Spleen (tissue), 11 donors: Measurements from ENCODE around the gene CBLC. TPM values are rescaled to one million over a fixed set of nuclear protein-coding genes. Genes with fewer than 3 reads are reported as not detected.
A peak's percentile ranks its signal among the peaks of the same experiment; 100 is the strongest.

Experiments
- DNase-seq: peaks from one replicate; pipeline ENCODE4 v3.0.0-alpha.2; 2020
- H3K27ac ChIP-seq, 8 donors: fragments of 200-600 bp; sonication (generic) in 7 of 8; 1 replicate in 4 of 8; 2 replicates in 4 of 8; pipeline versions ENCODE4 v1.5.0 to v1.8.0; 2016 to 2021; ENCODE audit warnings: inconsistent platforms in 4 of 8, mild to moderate bottlenecking in 4 of 8, moderate library complexity in 1 of 8
- H3K27me3 ChIP-seq, 7 donors: fragments of 200-600 bp; sonication (generic) in 6 of 7; replicated peaks in 1 of 7; 1 replicate in 4 of 7; 2 replicates in 3 of 7; pipeline versions ENCODE4 v1.5.0 to v1.8.0; 2016 to 2021; ENCODE audit warnings: inconsistent platforms in 3 of 7, mild to moderate bottlenecking in 1 of 7
- H3K36me3 ChIP-seq, 6 donors: fragments of 200-600 bp; sonication (generic) in 5 of 6; 1 replicate in 4 of 6; 2 replicates in 2 of 6; pipeline versions ENCODE4 v1.5.0 to v1.8.0; 2016 to 2021; ENCODE audit warnings: inconsistent platforms in 2 of 6
- H3K4me1 ChIP-seq, 6 donors: fragments of 200-600 bp; sonication (generic) in 5 of 6; 1 replicate in 3 of 6; 2 replicates in 3 of 6; pipeline versions ENCODE4 v1.5.0 to v1.8.0; 2016 to 2021; ENCODE audit warnings: inconsistent platforms in 3 of 6
- H3K4me3 ChIP-seq, 8 donors: fragments of 200-600 bp; sonication (generic) in 7 of 8; 1 replicate in 4 of 8; 2 replicates in 4 of 8; pipeline versions ENCODE4 v1.5.0 to v1.8.0; 2016 to 2021; ENCODE audit warnings: inconsistent platforms in 4 of 8, mild to moderate bottlenecking in 4 of 8, moderate library complexity in 2 of 8
- H3K9me3 ChIP-seq, 8 donors: fragments of 200-600 bp; sonication (generic) in 7 of 8; 1 replicate in 4 of 8; 2 replicates in 4 of 8; pipeline versions ENCODE4 v1.5.0 to v1.8.0; 2016 to 2021; ENCODE audit warnings: inconsistent platforms in 4 of 8
- POLR2A ChIP-seq, 3 donors: fragments of 450-650 bp; IDR thresholded peaks; one replicate each; pipeline ENCODE4 v1.5.1; 2017; ENCODE audit warnings: antibody characterized with exemption in 3 of 3, mild to moderate bottlenecking in 1 of 3
- POLR2AphosphoS5 ChIP-seq, 3 donors: sonication (generic); formaldehyde crosslinking; IDR thresholded peaks; one replicate each; pipeline ENCODE4 v1.5.1; 2017; ENCODE audit warnings: antibody characterized with exemption in 3 of 3
- WGBS, 5 donors: extraction: QIAGEN DNeasy Blood & Tissue Kit in 3 of 5; methylation state at CpG; one replicate each; pipeline versions ENCODE4 v1.1.5 to v1.1.7; 2013 to 2018; 5-methylcytosine and 5-hydroxymethylcytosine counted together
- intact Hi-C: fragments of 100-400 bp; cut with DNase I; formaldehyde crosslinking; loops from one replicate; pipeline ENCODE4 v1.15.0; 2023; ENCODE audit warnings: low total_unique reads
- polyA plus RNA-seq, 3 donors: library from polyadenylated mRNA; stranded (reverse); fragments of 200-250 nt; gene quantifications; one replicate each; pipeline ENCODE4 v1.2.1, GENCODE V29; 2013
- total RNA-seq, 7 donors: library from RNA; depleted of rRNA in 3 of 7; stranded (reverse); fragments of >200 nt in 3 of 7; fragmentation: NEBNext Ultra II Directional in 4 of 7; extraction: Animal tissue kit (Norgen Biotek cat#: 25700) in 4 of 7; gene quantifications; one replicate each; pipeline versions ENCODE4 v1.1.0 to v1.2.1, GENCODE V29; 2016 to 2021
- TF ChIP-seq, protein P1 (sequence below), 11 experiments: fragments of 200-600 bp in 7 of 11; fragments of 450-650 bp in 4 of 11; sonication (generic) in 4 of 11; IDR thresholded peaks in 8 of 11; conservative IDR thresholded peaks in 3 of 11; 1 replicate in 7 of 11; 2 replicates in 4 of 11; pipeline versions ENCODE4 v1.4.0 to v1.8.0; 2016 to 2021; ENCODE audit warnings: antibody characterized with exemption in 11 of 11, inconsistent platforms in 4 of 11, mild to moderate bottlenecking in 1 of 11
- donor health status: healthy with polysubstance abuse.
- donor health status: DM: no; HTN: no; CAD: no; lungs with moderate emphysema.
- donor health status: DM: no; HTN: no; CAD: no.
- donor health status: Bipolar disorder and iron deficiency.
- donor health status: healthy.
- donor health status: DM: no; HTN: no; CAD: no.
- donor health status: DM: yes; HTN: yes; CAD: no.

The CBLC gene
- total and polyA plus RNA-seq, 10 donors = not detected

DNA sequence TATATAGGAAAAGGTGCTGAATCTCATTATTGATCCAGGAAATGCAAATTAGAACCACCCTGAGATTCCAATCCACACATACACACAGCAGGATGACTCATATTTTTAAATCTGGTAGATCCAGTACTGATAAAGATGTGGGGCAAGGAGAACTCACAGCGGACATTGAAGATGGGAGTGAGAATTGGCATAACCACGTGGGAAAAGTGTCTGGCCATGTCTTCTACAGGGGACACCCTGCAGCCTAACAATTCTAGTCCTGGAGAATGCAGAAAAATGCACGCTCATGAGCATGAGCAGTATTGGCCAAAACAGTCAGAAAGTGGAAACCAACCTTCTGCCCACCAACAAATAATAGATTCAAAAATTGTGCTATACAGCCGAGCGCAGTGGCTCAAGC is 42.7 kb upstream of the CBLC start:
- Histone ChIP-seq H3K4me3 (no peak overlapping the region), H3K4me1 (peaks cover 14 to 67% (median 37%) of the 10 kb centered on the region in 6 donors), H3K36me3 (no peaks in the 10 kb centered on the region), H3K27me3 (no peaks in the 10 kb centered on the region), H3K9me3 (no peaks in the 10 kb centered on the region), H3K27ac (no peak overlapping the region)
- no peak for DNase-seq
- TF ChIP-seq, protein P1, sequence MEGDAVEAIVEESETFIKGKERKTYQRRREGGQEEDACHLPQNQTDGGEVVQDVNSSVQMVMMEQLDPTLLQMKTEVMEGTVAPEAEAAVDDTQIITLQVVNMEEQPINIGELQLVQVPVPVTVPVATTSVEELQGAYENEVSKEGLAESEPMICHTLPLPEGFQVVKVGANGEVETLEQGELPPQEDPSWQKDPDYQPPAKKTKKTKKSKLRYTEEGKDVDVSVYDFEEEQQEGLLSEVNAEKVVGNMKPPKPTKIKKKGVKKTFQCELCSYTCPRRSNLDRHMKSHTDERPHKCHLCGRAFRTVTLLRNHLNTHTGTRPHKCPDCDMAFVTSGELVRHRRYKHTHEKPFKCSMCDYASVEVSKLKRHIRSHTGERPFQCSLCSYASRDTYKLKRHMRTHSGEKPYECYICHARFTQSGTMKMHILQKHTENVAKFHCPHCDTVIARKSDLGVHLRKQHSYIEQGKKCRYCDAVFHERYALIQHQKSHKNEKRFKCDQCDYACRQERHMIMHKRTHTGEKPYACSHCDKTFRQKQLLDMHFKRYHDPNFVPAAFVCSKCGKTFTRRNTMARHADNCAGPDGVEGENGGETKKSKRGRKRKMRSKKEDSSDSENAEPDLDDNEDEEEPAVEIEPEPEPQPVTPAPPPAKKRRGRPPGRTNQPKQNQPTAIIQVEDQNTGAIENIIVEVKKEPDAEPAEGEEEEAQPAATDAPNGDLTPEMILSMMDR (IDR thresholded peaks at IDR 0.05 in 8 of 11, conservative IDR thresholded peaks at IDR 0.05 in 3 of 11) = no peak
- TF ChIP-seq POLR2A (IDR thresholded peaks at IDR 0.05) = no peak
- TF ChIP-seq POLR2AphosphoS5 (IDR thresholded peaks at IDR 0.05) = no peak
- intact Hi-C loops = no loop called here
- WGBS, 5 donors = 82 to 87% (median 84%) methylated on average over 5 of the region's 5 CpGs

DNA sequence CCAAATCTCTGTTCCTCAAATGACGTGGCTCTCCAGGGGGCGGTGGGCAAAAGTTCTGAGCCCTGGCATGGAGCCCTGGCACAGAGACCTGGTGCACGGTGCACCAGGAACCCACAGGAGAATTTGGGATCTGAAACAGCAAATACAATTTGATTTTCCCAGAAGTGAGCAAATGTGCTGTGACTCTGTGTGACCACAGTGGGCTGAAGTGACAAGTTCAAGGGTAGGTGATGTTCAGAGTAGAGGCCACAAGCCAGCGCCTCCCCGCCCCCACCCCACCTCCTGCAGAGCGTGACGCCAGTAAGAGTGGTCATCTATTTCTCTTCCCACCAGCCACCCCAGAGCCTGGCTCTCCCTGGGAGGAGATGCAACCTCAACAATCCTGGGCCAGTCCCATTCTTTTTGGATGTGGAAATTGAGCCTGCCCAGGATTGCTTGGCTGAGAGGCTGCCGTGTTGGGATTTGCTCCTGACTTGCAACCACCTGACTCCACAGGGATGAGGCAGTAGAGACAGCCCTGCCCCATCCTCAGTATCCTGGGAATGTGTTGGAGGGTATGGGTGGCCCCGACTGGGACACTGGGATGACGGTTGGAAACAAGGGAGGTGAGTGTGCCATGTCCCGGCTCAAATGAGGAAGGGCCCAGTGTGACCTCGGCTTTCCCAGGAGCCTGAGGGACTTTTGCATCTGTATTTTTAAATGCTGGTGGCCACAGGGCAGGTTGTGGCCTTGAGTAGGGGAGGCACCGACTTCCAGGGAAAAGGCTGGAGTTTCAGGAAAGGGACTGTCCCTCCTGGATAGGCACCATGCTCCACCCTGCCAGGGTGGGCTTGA is 40.2 kb upstream of the CBLC start:
- H3K27me3 ChIP-seq = no peaks in the 10 kb centered on the region
- no peaks in the 10 kb centered on the region for H3K36me3 ChIP-seq
- WGBS, 5 donors = 49 to 65% (median 56%) methylated on average over 11 to 13 of the region's 13 CpGs
- H3K4me3 ChIP-seq = no peak overlapping the region
- no peak for TF ChIP-seq POLR2A (IDR thresholded peaks at IDR 0.05)
- TF ChIP-seq, protein P1 (IDR thresholded peaks at IDR 0.05 in 8 of 11, conservative IDR thresholded peaks at IDR 0.05 in 3 of 11) = no peak
- TF ChIP-seq POLR2AphosphoS5 (IDR thresholded peaks at IDR 0.05) = no peak
- DNase-seq = peak; percentile 43
- no peaks in the 10 kb centered on the region for H3K9me3 ChIP-seq
- peak overlapping the region in 7 of 8 donors; percentile 14 to 77 (median 51) for H3K27ac ChIP-seq
- intact Hi-C loops = no loop called here
- H3K4me1 ChIP-seq = peaks cover 23 to 90% (median 59%) of the 10 kb centered on the region in 6 donors

DNA sequence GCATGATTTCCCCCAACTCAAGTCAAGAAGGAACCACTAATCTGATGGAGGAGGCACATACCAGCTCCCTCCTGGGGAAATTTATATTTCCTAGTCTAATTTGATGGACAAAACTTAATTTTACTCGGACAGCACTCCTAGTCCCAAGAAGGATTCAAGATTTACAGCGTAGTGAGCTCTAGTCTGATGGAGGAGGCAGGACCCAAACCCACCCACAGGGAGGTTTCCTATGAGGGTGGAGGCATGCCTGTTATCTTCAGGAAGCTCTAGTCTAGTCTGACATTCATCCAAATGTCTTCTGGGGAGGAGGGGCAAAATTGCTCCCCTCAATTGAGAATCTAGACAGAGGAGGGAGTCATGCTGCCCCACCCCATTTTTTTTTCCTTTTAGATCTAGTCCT is 39.6 kb upstream of the CBLC start:
- DNase-seq = no peak
- TF ChIP-seq, protein P1 (IDR thresholded peaks at IDR 0.05 in 8 of 11, conservative IDR thresholded peaks at IDR 0.05 in 3 of 11) = no peak
- TF ChIP-seq POLR2AphosphoS5 (IDR thresholded peaks at IDR 0.05) (no peak), POLR2A (IDR thresholded peaks at IDR 0.05) (no peak)
- Histone ChIP-seq H3K27me3 (no peaks in the 10 kb centered on the region), H3K36me3 (no peaks in the 10 kb centered on the region), H3K27ac (peak overlapping the region in 3 of 8 donors; percentile 29 to 77 (median 67)), H3K4me3 (no peak overlapping the region), H3K9me3 (no peaks in the 10 kb centered on the region), H3K4me1 (peaks cover 27 to 94% (median 65%) of the 10 kb centered on the region in 6 donors)
- intact Hi-C loops = no loop called here
- 63 to 90% (median 71%) methylated on average over 2 of the region's 2 CpGs for WGBS, 5 donors
